Activated T-helper 9 cell treated with anti-CD3 and anti-CD28 coated beads, Interleukin-2, amount 50 U/mL, for 16 hours (primary cell): ENCODE measurements around the gene DPP3.
"Not testable (repeated sequence)": the region's sequence is repeated elsewhere in the genome, so short reads cannot be mapped to it uniquely, and the experiment has no call there.

Experiments used
- DNase-seq: peaks from one replicate; pipeline ENCODE4 v3.0.0-alpha.2; 2020; ENCODE audit warnings: low read depth

The DPP3 gene

GRCh38 chr11:66480117-66480938, at the start of gene DPP3:
Gene DPP3 (plus strand): TSS chr11:66480434. CDS start chr11:66482201, 1,767 bp downstream.
- peak; percentile 93 for DNase-seq

GRCh38 chr11:66431287-66431686, 48.9 kb upstream of the DPP3 start:
- not testable (repeated sequence) for DNase-seq

GRCh38 chr11:66431871-66432329, 48.3 kb upstream of the DPP3 start:
- DNase-seq, result not testable (repeated sequence)

DNA sequence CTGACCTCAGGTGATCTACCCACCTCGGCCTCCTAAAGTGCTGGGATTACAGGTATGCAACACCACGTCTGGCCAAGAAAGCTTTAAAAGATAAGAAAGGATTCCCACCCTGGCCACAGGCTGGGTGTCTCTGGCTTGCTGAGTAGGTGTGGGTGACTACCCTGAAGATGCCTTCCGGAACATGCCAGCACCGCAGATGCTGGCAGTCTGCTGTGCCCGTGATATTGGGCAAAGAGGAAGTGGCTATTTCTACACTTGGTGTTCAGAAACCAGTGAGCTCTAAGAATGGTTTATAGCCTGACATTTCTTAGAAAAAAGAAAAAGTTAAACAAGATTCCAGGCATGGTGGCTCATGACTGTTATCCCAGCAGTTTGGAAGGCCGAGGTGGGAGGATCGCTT, 47.6 kb upstream of the DPP3 start:
- DNase-seq, result no peak

DNA sequence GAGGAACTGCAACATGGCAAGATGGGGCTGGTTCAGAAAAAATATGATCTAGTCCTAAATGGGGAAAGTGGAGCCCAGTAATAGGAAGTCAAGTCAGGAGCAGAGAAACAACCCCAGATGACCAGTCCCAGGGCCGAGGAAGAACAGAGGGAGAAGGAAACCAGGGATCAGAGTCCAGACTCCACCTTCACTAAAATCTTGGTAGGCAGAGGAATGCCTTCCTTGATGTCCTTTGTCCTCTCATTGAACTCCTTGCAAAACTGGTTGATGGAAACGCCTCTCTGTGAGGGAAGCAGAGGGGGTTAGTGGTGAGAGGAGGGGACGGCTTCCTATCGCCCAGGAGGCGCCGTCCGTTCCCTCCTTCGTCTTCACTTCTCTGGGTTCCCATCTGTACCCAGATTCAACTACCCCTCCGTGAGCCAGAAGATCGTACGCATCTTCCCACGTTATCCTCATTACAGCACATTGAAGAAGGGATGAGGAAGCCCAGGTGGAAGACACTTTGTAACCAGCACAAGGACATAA, 42.2 kb upstream of the DPP3 start:
- DNase-seq, result no peak

DNA sequence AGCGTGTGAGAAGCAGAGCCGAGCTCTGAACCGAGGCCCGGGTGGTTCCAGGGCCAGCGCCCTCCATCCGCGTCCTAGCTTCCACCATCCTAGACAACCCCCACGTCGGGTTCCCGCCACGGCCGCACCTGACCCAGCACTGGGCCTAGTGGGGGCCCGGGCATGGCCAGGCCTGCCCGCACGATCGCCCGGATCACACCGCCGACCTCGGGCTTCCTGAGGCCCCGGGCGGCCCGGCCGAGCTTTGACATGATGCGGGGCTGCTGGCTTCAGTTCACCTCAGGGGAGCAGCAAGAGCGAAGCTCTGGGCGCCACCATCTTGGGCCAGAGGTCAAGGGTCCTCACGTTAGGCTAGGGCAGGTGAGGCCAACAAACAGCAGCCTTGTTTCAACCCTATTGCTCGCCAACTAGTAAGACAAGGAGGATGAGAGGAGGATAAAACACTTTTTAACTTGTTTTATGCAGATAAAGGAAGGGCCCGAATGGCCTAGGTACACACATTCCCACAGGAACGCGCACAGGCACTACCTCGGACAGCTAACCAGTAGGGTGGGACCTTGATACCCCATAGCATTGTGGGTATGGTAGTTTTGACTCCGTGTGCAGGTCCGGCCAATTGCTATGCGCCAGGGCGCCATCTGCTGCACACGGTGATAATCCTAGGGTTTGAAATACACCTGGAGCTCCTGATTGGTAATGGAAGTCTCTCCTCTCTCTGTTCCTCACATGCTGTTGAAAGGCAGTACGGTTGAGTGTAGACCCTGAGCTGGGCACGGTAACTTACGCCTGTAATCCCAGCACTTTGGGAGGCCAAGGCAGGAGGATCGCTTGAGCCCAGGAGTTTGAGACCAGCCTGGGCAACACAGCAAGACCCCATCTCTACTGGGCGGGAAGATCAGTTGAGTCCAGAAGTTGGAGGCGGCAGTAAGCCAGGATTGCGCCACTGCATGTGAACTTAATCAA, 41.4 kb upstream of the DPP3 start, which contains the start of gene MRPL11:
TSS of gene MRPL11 (minus strand) at position 345 of the 963 bp plus-strand sequence. CDS start at position 251, 94 bp downstream.
- peak; percentile 81 for DNase-seq

GRCh38 chr11:66440101-66440939, 39.9 kb upstream of the DPP3 start:
- not testable (repeated sequence) for DNase-seq

DNA sequence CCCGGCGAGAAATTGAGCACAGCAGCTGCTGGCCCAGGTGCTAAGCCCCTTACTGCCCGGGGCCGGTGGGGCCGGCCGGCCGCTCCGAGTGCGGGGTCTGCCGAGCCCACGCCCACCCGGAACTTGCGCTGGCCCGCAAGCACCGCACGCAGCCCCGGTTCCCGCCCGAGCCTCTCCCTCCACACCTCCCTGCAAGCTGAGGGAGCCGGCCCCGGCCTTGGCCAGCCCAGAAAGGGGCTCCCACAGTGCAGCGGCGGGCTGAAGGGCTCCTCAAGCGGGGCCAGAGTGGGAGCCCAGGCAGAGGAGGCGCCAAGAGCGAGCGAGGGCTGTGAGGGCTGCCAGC, 39.3 kb upstream of the DPP3 start:
- DNase-seq, result not testable (repeated sequence)

GRCh38 chr11:66443602-66444001, 36.6 kb upstream of the DPP3 start:
- no peak for DNase-seq

- DNase-seq, result no peak
These were observed 33.2 kb upstream of the DPP3 start for GRCh38 chr11:66447012-66447411.

- DNase-seq, result no peak
These were observed 31.7 kb upstream of the DPP3 start for GRCh38 chr11:66448523-66448922.

- DNase-seq, result no peak
These were observed 29.7 kb upstream of the DPP3 start for GRCh38 chr11:66450560-66450959.

DNA sequence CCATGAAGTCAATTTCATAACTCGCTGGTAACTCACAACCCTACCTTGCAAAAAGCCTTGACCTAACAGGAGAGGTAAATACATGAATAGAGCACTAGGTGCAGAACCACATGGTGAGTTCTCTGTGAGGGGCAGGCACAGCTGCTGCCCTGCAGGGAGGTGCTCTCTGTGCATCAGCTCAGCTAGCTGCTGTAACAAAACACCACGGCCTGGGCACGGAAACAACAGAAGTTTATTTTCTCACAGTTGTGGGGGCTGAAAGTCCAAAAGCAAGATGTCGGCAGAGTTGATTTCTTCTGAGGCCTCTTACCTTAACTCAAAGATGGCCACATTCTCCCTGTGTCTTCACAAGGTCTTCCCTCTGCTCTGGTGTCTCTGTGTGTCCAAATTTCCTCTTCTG, 28.6 kb upstream of the DPP3 start:
- no peak for DNase-seq

- DNase-seq, result no peak
These were observed 26.0 kb upstream of the DPP3 start for GRCh38 chr11:66454247-66454646.

DNA sequence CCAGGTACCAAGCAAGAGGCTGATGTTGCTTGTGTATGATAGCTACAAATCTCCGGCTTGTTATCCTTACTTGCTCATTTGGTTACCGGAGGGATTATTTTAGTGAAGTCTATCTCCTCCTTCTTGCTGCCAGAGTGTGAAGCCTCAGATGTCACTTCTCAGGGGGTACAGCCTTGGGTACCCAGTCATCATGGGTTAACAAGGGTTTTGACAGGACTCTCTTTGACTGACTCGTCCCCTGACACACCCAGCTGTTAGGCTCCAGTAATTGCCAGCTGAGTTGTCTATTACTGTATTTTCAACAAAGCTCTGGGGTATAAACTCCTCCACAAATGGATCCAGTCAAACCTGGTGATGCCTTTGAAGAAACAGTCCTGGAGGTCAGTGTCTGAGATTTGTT, 25.4 kb upstream of the DPP3 start:
- no peak for DNase-seq

GRCh38 chr11:66457826-66458225, 22.4 kb upstream of the DPP3 start:
- DNase-seq, result no peak

GRCh38 chr11:66459138-66459778, 21.0 kb upstream of the DPP3 start:
- no peak for DNase-seq

DNA sequence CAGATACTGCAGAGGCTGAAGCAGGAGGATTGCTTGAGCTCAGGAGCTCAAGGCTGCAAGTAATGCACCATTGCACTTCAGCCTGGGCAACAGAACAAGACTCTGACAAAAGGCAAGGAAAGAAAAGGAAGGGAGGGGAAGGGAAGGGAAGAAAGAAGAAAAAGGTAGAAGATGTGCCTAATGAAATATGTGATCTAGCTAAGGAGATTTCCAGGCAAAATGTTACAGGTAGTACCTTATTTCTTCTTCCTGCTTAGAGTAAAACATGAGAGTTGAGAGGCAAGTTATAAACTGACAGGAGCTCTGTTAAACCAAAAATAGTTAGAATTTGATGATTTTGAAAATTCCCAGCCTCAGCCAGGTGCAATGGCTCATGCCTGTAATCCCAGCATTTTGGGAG, 18.2 kb upstream of the DPP3 start:
- no peak for DNase-seq

DNA sequence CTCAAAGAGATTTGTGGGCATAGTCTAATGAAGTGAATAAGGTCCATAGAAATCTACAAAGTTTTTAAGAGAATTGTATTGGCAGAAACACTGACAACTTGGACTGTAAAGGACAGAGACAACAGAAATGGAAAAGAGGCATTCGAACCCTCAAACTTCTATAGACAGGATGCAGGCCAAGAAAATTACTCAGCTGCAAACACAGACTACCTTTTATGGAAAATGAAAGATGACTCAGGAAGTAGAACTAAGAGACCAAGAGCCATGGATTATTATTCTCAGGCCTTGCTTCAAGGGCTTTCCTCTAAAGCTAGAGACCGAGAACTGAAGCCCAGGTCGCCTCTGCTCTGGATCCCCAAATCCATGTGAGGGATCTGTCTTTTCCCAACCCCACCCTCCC, 17.3 kb upstream of the DPP3 start:
- DNase-seq, result no peak

DNA sequence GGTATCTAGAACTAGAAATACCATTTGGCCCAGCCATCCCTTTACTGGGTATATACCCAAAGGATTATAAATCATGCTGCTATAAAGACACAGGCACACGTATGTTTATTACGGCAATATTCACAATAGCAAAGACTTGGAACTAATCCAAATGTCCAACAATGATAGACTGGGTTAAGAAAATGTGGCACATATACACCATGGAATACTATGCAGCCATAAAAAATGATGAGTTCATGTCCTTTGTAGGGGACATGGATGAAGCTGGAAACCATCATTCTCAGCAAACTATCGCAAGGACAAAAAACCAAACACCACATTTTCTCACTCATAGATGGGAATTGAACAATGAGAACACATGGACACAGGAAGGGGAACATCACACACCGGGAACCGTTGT, 16.1 kb upstream of the DPP3 start:
- DNase-seq, result not testable (repeated sequence)

DNA sequence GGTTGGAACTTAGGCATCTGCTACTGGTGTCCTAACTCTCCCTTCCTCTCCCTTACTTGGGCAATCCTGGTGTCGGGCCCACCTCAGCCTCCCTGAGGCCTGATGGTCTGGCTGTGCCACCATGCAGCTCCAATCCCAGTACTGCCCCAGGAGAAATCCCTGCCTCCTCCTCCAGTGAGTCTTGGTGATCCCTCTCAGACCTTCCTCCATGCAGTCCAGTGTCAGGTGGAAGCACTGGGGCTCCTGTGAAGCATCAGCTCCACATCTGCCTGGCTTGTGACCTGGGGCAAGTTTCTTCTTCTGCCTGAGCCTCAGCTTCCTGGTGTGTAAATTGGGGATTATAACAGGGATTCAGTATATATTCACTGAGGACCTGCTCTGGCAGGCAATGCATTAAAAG, 15.3 kb upstream of the DPP3 start:
- DNase-seq, result no peak
